ENCODE measurements around the gene CADPS2. TPM values are rescaled to one million over a fixed set of nuclear protein-coding genes. Genes with fewer than 3 reads are reported as not detected.
A peak's percentile ranks its signal among the peaks of the same experiment; 100 is the strongest.

The CADPS2 gene
- total RNA-seq, 4 donors from 2014 or later: 27.3 to 154 (median 114) TPM

GRCh38 chr7:122676466-122676865 is 209.8 kb downstream of the CADPS2 start:
- TF ChIP-seq POLR2AphosphoS5 (IDR thresholded peaks at IDR 0.05) (no peak), CTCF (IDR thresholded peaks at IDR 0.05) (no peak), POLR2A (IDR thresholded peaks at IDR 0.05; ENCODE audit: low read depth) (no peak), EP300 (IDR thresholded peaks at IDR 0.05) (no peak)
- Histone ChIP-seq H3K9me3 (no peaks in the 10 kb centered on the region), H3K27me3 (no peaks in the 10 kb centered on the region), H3K27ac (replicated peaks in 1 of 4) (no peak overlapping the region), H3K36me3 (no peaks in the 10 kb centered on the region), H3K4me1 (peaks cover 0 to 49% (median 22%) of the 10 kb centered on the region in 4 donors), H3K4me3 (no peak overlapping the region)
- DNase-seq (ENCODE audit: extremely low spot score): no peak
- intact Hi-C loops (cut with DNase I): no loop called here
- 64% methylated on average over 2 of the region's 2 CpGs for WGBS

GRCh38 chr7:122675621-122676020 is 210.6 kb downstream of the CADPS2 start:
- no peak for DNase-seq (ENCODE audit: extremely low spot score)

GRCh38 chr7:122675011-122675410 is 211.2 kb downstream of the CADPS2 start:
- intact Hi-C loops (cut with DNase I): no loop called here
- Histone ChIP-seq H3K9me3 (no peaks in the 10 kb centered on the region), H3K36me3 (no peaks in the 10 kb centered on the region), H3K4me3 (no peak overlapping the region), H3K4me1 (peaks cover 0 to 49% (median 22%) of the 10 kb centered on the region in 4 donors), H3K27me3 (no peaks in the 10 kb centered on the region), H3K27ac (replicated peaks in 1 of 4) (peak overlapping the region in 1 of 4 donors; percentile 20)
- WGBS: 46% methylated on average over 7 of the region's 7 CpGs
- no peak for DNase-seq (ENCODE audit: extremely low spot score)
- TF ChIP-seq POLR2A (IDR thresholded peaks at IDR 0.05; ENCODE audit: low read depth): no peak
- no peak for TF ChIP-seq POLR2AphosphoS5 (IDR thresholded peaks at IDR 0.05)
- TF ChIP-seq CTCF (IDR thresholded peaks at IDR 0.05): no peak
- TF ChIP-seq EP300 (IDR thresholded peaks at IDR 0.05): no peak

More at GRCh38 chr7:122675621-122676020, 210.6 kb downstream of the CADPS2 start:
- TF ChIP-seq CTCF (IDR thresholded peaks at IDR 0.05): no peak
- no peak for TF ChIP-seq POLR2A (IDR thresholded peaks at IDR 0.05; ENCODE audit: low read depth)
- no peak for TF ChIP-seq EP300 (IDR thresholded peaks at IDR 0.05)
- TF ChIP-seq POLR2AphosphoS5 (IDR thresholded peaks at IDR 0.05): no peak
- no peaks in the 10 kb centered on the region for H3K36me3 ChIP-seq
- no peak overlapping the region for H3K4me3 ChIP-seq
- H3K9me3 ChIP-seq: no peaks in the 10 kb centered on the region
- H3K27ac ChIP-seq (replicated peaks in 1 of 4): no peak overlapping the region
- H3K27me3 ChIP-seq: no peaks in the 10 kb centered on the region
- 92% methylated on average over 7 of the region's 7 CpGs for WGBS
- H3K4me1 ChIP-seq: peaks cover 0 to 49% (median 22%) of the 10 kb centered on the region in 4 donors
- intact Hi-C loops (cut with DNase I): no loop called here

- TF ChIP-seq POLR2AphosphoS5 (IDR thresholded peaks at IDR 0.05): no peak
- no peak for DNase-seq (ENCODE audit: extremely low spot score)
- Histone ChIP-seq H3K4me3 (no peak overlapping the region), H3K27ac (replicated peaks in 1 of 4) (peak overlapping the region in 1 of 4 donors; percentile 20), H3K4me1 (peaks cover 0 to 49% (median 22%) of the 10 kb centered on the region in 4 donors), H3K9me3 (no peaks in the 10 kb centered on the region), H3K27me3 (no peaks in the 10 kb centered on the region), H3K36me3 (no peaks in the 10 kb centered on the region)
- intact Hi-C loops (cut with DNase I): no loop called here
- 14% methylated on average over 4 of the region's 4 CpGs for WGBS
These were observed 211.8 kb downstream of the CADPS2 start for GRCh38 chr7:122674502-122674901.

GRCh38 chr7:122673951-122674350 is 212.3 kb downstream of the CADPS2 start:
- WGBS: 96% methylated on average over 12 of the region's 21 CpGs

More at GRCh38 chr7:122673951-122674350, 212.3 kb downstream of the CADPS2 start:
- no peak for TF ChIP-seq CTCF (IDR thresholded peaks at IDR 0.05)
- Histone ChIP-seq H3K27ac (replicated peaks in 1 of 4) (no peak overlapping the region), H3K36me3 (no peaks in the 10 kb centered on the region), H3K27me3 (no peaks in the 10 kb centered on the region), H3K4me1 (peaks cover 0 to 49% (median 22%) of the 10 kb centered on the region in 4 donors), H3K9me3 (no peaks in the 10 kb centered on the region), H3K4me3 (no peak overlapping the region)
- no peak for DNase-seq (ENCODE audit: extremely low spot score)
- intact Hi-C loops (cut with DNase I): no loop called here
